GM12878 (cell line): ENCODE measurements around the gene TMIGD3. TPM values are rescaled to one million over a fixed set of nuclear protein-coding genes. Genes with fewer than 3 reads are reported as not detected.

Experiments
- ATAC-seq: fragments of 200-7000 bp; cut with Tn5 transposase; 3 replicates; pipeline ENCODE4 v1.9.1; 2020; ENCODE audit warnings: mild to moderate bottlenecking, moderate library complexity
- BruUV-seq: library from RNA; stranded (reverse); fragments of 400-500 nt; replicated peaks from 2 replicates; lab custom pipeline; 2021; lab: Mats Ljungman, UMichigan
- CTCF ChIA-PET: fragments of 300-600 bp; sonication (Branson Sonifier 250); formaldehyde crosslinking; extraction: SDS; loops from one replicate; lab custom pipeline; 2021; ENCODE audit warnings: inconsistent platforms; lab: Yijun Ruan, JAX
- POLR2A ChIA-PET: fragments of 350-600 bp; formaldehyde crosslinking; extraction: SDS; loops from one replicate; lab custom pipeline; 2021; ENCODE audit warnings: inconsistent platforms; lab: Charles Lee
- RAD21 ChIA-PET: fragments of 300-600 bp; sonication (Branson Sonifier 250); formaldehyde crosslinking; loops from one replicate; lab custom pipeline; 2023; ENCODE audit warnings: antibody characterized with exemption; ENCODE audit not compliant: unreplicated experiment; lab: Charles Lee
- SMC1A ChIA-PET: fragments of 300-600 bp; sonication (Branson Sonifier 250); formaldehyde crosslinking; loops from one replicate; lab custom pipeline; 2023; ENCODE audit not compliant: unreplicated experiment, uncharacterized antibody; lab: Charles Lee
- DNase-seq: peaks from one replicate; pipeline ENCODE4 v3.0.0-alpha.2; 2011; ENCODE audit warnings: low read depth, low spot score
- FAIRE-seq: peaks from 3 replicates; lab custom pipeline; 2011; peaks lifted over from hg19 to GRCh38; lab: Jason Lieb, UNC
- H2AFZ ChIP-seq: 2 replicates; pipeline ENCODE4 v1.6.0; 2011; ENCODE audit warnings: low read depth, low read length, control low read depth; ENCODE audit not compliant: control insufficient read depth
- H3K27ac ChIP-seq: 2 replicates; pipeline ENCODE4 v1.5.1; 2011; ENCODE audit warnings: control low read depth; ENCODE audit not compliant: control insufficient read depth, insufficient read depth
- H3K27me3 ChIP-seq, 2 experiments: replicated peaks in 1 of 2; 2 replicates each; pipeline versions ENCODE4 v1.6.0 to v1.6.1; 2011; ENCODE audit warnings: low read length in 1 of 2; ENCODE audit not compliant: control insufficient read depth in 2 of 2, insufficient read depth in 2 of 2
- H3K36me3 ChIP-seq, 2 experiments: 2 replicates each; pipeline ENCODE4 v1.5.1; 2011; ENCODE audit warnings: low read length in 1 of 2; ENCODE audit not compliant: control insufficient read depth in 2 of 2, insufficient read depth in 2 of 2
- H3K4me1 ChIP-seq: 2 replicates; pipeline ENCODE4 v1.6.1; 2011; ENCODE audit warnings: mild to moderate bottlenecking, low read length, moderate library complexity, mixed read lengths; ENCODE audit not compliant: control insufficient read depth, insufficient read depth
- H3K4me2 ChIP-seq: 2 replicates; pipeline ENCODE4 v1.6.0; 2011; ENCODE audit warnings: control low read depth; ENCODE audit not compliant: control insufficient read depth, insufficient read depth
- H3K4me3 ChIP-seq: fragments of 200-600 bp; sonication (generic); 2 replicates; pipeline ENCODE4 v1.5.1; 2016
- H3K79me2 ChIP-seq: 2 replicates; pipeline ENCODE4 v1.6.0; 2011; ENCODE audit warnings: low read length; ENCODE audit not compliant: control insufficient read depth, insufficient read depth
- H3K9ac ChIP-seq: 2 replicates; pipeline ENCODE4 v1.8.0; 2011; ENCODE audit warnings: low read length, control low read depth, mixed read lengths; ENCODE audit not compliant: control insufficient read depth, insufficient read depth
- H3K9me3 ChIP-seq: replicated peaks from 3 replicates; pipeline ENCODE4 v1.5.1; 2011; ENCODE audit warnings: mild to moderate bottlenecking, low read length; ENCODE audit not compliant: control insufficient read depth, insufficient read depth
- H4K20me1 ChIP-seq: 2 replicates; pipeline ENCODE4 v1.6.0; 2011; ENCODE audit not compliant: control insufficient read depth, insufficient read depth
- BCL3 ChIP-seq: IDR thresholded peaks from 2 replicates; pipeline ENCODE4 v1.6.1; 2011; ENCODE audit warnings: borderline replicate concordance, low read depth, mild to moderate bottlenecking, moderate library complexity, low read length; ENCODE audit not compliant: insufficient read depth, poor library complexity, severe bottlenecking
- BCLAF1 ChIP-seq: fragments of 450-650 bp; IDR thresholded peaks from 2 replicates; pipeline ENCODE4 v1.6.1; 2017; ENCODE audit warnings: antibody characterized with exemption, mild to moderate bottlenecking, moderate library complexity
- CUX1 ChIP-seq: IDR thresholded peaks from 2 replicates; pipeline ENCODE4 v1.6.1; 2012; ENCODE audit warnings: improper control_type of control experiment, low read depth, low read length; ENCODE audit not compliant: insufficient replicate concordance
- EZH2 ChIP-seq: IDR thresholded peaks from 2 replicates; pipeline ENCODE4 v1.6.1; 2012; ENCODE audit warnings: low read depth, mild to moderate bottlenecking, control low read depth, inconsistent platforms, low read length, borderline replicate concordance; ENCODE audit not compliant: control insufficient read depth
- KDM1A ChIP-seq: fragments of 200-600 bp; sonication (generic); IDR thresholded peaks from 2 replicates; pipeline ENCODE4 v1.6.1; 2016; ENCODE audit warnings: borderline replicate concordance
- PAX8 ChIP-seq: fragments of 450-650 bp; IDR thresholded peaks from 2 replicates; pipeline ENCODE4 v1.6.1; 2017; ENCODE audit warnings: mild to moderate bottlenecking, moderate library complexity
- POU2F2 ChIP-seq: IDR thresholded peaks from 3 replicates; pipeline ENCODE4 v1.6.1; 2011; ENCODE audit warnings: low read depth, mild to moderate bottlenecking, low read length, borderline replicate concordance
- WGBS: methylation state at CpG from one replicate; pipeline ENCODE4 v1.1.6; 2016; ENCODE audit warnings: low lambda C conversion rate; ENCODE audit not compliant: insufficient replicate concordance, insufficient coverage; ENCODE audit errors: missing lambda C conversion rate; 5-methylcytosine and 5-hydroxymethylcytosine counted together
- in situ Hi-C: fragments of 300-500 bp; cut with MboI; formaldehyde crosslinking; loops from 9 replicates; pipeline ENCODE4 v1.14.3; 2018; ENCODE audit warnings: mixed read lengths
- intact Hi-C: fragments of 100-400 bp; cut with micrococcal nuclease; formaldehyde crosslinking; loops from one replicate; pipeline ENCODE4 v1.14.2; 2022; ENCODE audit not compliant: unreplicated experiment
- polyA plus RNA-seq, 11 experiments: library from polyadenylated mRNA; depleted of rRNA in 4 of 11; unstranded in 6 of 11; stranded (reverse) in 5 of 11; fragments of >200 nt; fragmentation: Nextera tagmentation in 4 of 11; fragmentation: Illumina TruSeq in 1 of 11; extraction: Ambion mirVana in 4 of 11; extraction: Trizol in 1 of 11; gene quantifications; 1 replicate in 1 of 11; 2 replicates in 10 of 11; pipeline versions ENCODE4 v1.2.1 to v1.2.3, GENCODE V29; 2011 to 2016; ENCODE audit warnings: inconsistent platforms in 2 of 11, missing spikeins in 2 of 11, low read depth in 1 of 11
- total RNA-seq, 4 experiments: library from RNA; depleted of rRNA in 3 of 4; stranded (reverse); fragments of >200 nt in 3 of 4; fragmentation: Illumina TruSeq in 1 of 4; extraction: Trizol in 1 of 4; gene quantifications; 2 replicates each; pipeline versions ENCODE4 v1.2.1 to v1.2.3, GENCODE V29; 2013 to 2021

The TMIGD3 gene
- total and polyA plus RNA-seq, 10 of the 15 experiments (the other 5 are each of a cell fraction or from before 2014, with no cell fraction given), result 0.17 TPM; not detected in 9

- DNase-seq (no peak), FAIRE-seq (no peak), ATAC-seq (no peak)
- ChIA-PET RAD21 (no interaction called here), SMC1A (interaction anchor here (0.7 kb wide), 1 partner anchor 48 kb away, joined by 3 read pairs; no protein-coding TSS in a partner anchor), POLR2A (no interaction called here), CTCF (no interaction called here)
- in situ Hi-C loops (loop anchor here (25.0 kb wide), 1 partner anchor 875 kb away; no protein-coding TSS in a partner anchor), intact Hi-C loops (no loop called here)
- WGBS, result 57% methylated on average over 6 of the region's 6 CpGs
- Histone ChIP-seq H3K4me3 (no peak overlapping the region), H3K4me1 (no peaks in the 10 kb centered on the region), H3K27me3 (no peaks in the 10 kb centered on the region), H3K9ac (no peak overlapping the region), H3K36me3 (no peaks in the 10 kb centered on the region), H3K79me2 (no peaks in the 10 kb centered on the region), H4K20me1 (no peaks in the 10 kb centered on the region), H3K9me3 (no peaks in the 10 kb centered on the region), H2AFZ (no peak overlapping the region), H3K4me2 (no peak overlapping the region), H3K27ac (no peak overlapping the region)
- no TSS peak for BruUV-seq
- no peak for TF ChIP-seq BCL3
- TF ChIP-seq KDM1A, result no peak
- no peak for TF ChIP-seq BCLAF1
- no peak for TF ChIP-seq PAX8
- no peak for TF ChIP-seq CUX1
- no peak for TF ChIP-seq POU2F2
- TF ChIP-seq EZH2, result no peak
Observed at GRCh38 chr1:111487133-111487532, 16.3 kb downstream of the TMIGD3 start.
